Measurements from ENCODE around the gene CLMN.

DNA sequence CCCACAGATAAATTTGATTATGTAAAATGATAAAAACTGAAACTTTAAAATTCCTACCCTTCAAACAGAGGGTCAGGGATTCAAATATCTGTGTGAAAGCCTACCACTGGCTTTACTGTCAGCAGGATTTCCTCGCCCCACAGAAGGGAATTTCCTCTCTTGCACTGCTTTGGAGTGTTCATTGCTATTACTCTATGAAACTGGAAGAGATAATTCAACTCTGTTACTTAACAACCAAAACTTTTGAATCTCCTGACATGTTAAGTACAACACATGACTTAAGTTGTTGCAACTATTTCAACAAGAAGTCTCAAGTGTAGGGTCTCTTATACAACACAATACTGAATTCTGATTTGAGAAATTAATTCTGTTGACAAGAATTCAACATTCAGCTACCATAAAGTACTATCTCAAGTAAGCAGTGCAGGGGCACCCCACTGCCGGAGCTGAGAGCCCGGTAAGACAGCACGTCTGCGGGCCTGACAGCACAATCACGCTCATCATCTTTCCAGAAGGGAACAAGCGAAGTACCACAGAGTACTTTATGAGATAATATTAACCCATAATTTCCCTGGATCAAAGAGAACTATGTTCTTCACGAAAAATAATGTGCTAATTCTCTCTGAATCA lies 185.3 kb downstream of the CLMN start:
- no peak for TF ChIP-seq YY1 (IDR thresholded peaks at IDR 0.05; ENCODE audit: low read depth, low read length)
- no peak for TF ChIP-seq ZNF274 (IDR thresholded peaks at IDR 0.05; ENCODE audit: borderline replicate concordance, extremely low read depth, low read length)
- no peak for TF ChIP-seq POLR2A (IDR thresholded peaks at IDR 0.05; ENCODE audit: control extremely low read depth in 1 of 2, low read depth in 2 of 2, low read length in 2 of 2)
- TF ChIP-seq, protein P1, sequence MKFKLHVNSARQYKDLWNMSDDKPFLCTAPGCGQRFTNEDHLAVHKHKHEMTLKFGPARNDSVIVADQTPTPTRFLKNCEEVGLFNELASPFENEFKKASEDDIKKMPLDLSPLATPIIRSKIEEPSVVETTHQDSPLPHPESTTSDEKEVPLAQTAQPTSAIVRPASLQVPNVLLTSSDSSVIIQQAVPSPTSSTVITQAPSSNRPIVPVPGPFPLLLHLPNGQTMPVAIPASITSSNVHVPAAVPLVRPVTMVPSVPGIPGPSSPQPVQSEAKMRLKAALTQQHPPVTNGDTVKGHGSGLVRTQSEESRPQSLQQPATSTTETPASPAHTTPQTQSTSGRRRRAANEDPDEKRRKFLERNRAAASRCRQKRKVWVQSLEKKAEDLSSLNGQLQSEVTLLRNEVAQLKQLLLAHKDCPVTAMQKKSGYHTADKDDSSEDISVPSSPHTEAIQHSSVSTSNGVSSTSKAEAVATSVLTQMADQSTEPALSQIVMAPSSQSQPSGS (IDR thresholded peaks at IDR 0.05; ENCODE audit: low read length) = no peak
- TF ChIP-seq, protein P2, sequence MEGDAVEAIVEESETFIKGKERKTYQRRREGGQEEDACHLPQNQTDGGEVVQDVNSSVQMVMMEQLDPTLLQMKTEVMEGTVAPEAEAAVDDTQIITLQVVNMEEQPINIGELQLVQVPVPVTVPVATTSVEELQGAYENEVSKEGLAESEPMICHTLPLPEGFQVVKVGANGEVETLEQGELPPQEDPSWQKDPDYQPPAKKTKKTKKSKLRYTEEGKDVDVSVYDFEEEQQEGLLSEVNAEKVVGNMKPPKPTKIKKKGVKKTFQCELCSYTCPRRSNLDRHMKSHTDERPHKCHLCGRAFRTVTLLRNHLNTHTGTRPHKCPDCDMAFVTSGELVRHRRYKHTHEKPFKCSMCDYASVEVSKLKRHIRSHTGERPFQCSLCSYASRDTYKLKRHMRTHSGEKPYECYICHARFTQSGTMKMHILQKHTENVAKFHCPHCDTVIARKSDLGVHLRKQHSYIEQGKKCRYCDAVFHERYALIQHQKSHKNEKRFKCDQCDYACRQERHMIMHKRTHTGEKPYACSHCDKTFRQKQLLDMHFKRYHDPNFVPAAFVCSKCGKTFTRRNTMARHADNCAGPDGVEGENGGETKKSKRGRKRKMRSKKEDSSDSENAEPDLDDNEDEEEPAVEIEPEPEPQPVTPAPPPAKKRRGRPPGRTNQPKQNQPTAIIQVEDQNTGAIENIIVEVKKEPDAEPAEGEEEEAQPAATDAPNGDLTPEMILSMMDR (IDR thresholded peaks at IDR 0.05; ENCODE audit: control extremely low read depth in 1 of 3, insufficient read depth in 1 of 3, low read depth in 1 of 3, low read length in 3 of 3) = no peak
- TF ChIP-seq EZH2 (IDR thresholded peaks at IDR 0.05; ENCODE audit: low read depth, low read length, severe bottlenecking) = no peak

All from H1 (cell line).